GM21723 (cell line): Measurements from ENCODE around the gene OR1D5.
A peak's percentile ranks its signal among the peaks of the same experiment; 100 is the strongest.
"Not testable (repeated sequence)": the region's sequence is repeated elsewhere in the genome, so short reads cannot be mapped to it uniquely, and the experiment has no call there.

Source experiments
- ATAC-seq: cut with Tn5 transposase; IDR thresholded peaks from one replicate; pipeline ENCODE4 v1.9.1; 2021; ENCODE audit warnings: mild to moderate bottlenecking, moderate library complexity; ENCODE audit not compliant: unreplicated experiment

The OR1D5 gene, protein sequence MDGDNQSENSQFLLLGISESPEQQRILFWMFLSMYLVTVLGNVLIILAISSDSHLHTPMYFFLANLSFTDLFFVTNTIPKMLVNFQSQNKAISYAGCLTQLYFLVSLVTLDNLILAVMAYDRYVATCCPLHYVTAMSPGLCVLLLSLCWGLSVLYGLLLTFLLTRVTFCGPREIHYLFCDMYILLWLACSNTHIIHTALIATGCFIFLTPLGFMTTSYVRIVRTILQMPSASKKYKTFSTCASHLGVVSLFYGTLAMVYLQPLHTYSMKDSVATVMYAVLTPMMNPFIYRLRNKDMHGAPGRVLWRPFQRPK

GRCh38 chr17:3063507-3063906, at the start of gene OR1D5:
TSS of gene OR1D5 (minus strand) at chr17:3063607. CDS start at chr17:3063607, 0 bp downstream.
- ATAC-seq = not testable (repeated sequence)

- ATAC-seq = no peak
Measured at GRCh38 chr17:3104322-3104721, 40.9 kb upstream of the OR1D5 start, which contains the start of gene OR1D2. TSS of gene OR1D2 (minus strand) at chr17:3104422. CDS start at chr17:3092996, 11,426 bp downstream.

GRCh38 chr17:3073850-3074249, 10.4 kb upstream of the OR1D5 start:
- ATAC-seq = not testable (repeated sequence)

DNA sequence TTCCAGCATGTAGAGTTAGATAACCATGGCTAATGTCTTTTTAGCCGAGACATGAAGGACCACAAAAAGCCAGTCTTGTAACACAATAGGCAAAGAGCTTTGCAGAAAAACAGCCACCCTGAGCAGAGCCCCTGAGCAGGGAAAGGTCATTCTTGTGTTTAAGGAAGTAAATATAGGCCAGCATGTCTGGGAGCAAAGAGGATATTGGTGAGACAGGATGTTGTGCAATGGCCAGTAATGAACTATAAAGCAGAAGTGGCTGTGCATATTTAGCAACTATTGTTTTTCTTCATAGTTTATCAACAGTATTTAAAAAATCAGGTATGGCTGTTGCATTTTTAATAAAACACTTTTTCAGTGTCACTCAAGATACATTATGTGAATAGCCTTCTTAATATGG, 1.8 kb upstream of the OR1D5 start:
- ATAC-seq = not testable (repeated sequence)

GRCh38 chr17:3062824-3063377, 506 bp downstream of the OR1D5 start:
- ATAC-seq = not testable (repeated sequence)

- ATAC-seq = not testable (repeated sequence)
Measured at GRCh38 chr17:3054868-3055267, 8.5 kb downstream of the OR1D5 start.

DNA sequence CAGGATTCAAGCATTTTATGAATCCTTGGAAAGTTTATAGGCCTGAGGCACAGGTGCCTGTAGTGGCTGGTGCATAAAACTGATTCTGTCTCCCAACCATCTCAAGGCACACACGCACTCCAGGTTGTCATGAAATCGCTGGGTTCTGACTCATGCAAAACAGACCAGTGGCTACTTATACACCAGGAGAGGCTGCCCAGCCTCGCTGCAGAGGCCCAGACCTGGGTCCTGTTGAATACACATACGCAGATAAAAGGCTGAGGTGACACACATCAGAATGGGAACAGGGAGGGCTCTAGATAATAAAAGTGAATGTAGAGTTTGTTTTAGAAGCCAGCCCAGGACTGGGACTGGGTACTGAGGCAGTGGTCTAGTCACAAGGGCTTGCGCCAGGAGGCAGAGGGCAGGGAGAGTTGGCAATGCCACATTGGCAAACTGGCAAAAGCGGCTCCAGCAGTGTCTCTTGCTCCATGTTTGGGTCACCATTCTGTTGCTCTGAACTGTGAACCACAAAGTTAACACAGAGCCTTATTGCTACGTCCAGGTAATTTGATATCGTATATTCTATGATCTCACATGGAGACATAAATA, 13.6 kb downstream of the OR1D5 start:
- ATAC-seq = no peak

DNA sequence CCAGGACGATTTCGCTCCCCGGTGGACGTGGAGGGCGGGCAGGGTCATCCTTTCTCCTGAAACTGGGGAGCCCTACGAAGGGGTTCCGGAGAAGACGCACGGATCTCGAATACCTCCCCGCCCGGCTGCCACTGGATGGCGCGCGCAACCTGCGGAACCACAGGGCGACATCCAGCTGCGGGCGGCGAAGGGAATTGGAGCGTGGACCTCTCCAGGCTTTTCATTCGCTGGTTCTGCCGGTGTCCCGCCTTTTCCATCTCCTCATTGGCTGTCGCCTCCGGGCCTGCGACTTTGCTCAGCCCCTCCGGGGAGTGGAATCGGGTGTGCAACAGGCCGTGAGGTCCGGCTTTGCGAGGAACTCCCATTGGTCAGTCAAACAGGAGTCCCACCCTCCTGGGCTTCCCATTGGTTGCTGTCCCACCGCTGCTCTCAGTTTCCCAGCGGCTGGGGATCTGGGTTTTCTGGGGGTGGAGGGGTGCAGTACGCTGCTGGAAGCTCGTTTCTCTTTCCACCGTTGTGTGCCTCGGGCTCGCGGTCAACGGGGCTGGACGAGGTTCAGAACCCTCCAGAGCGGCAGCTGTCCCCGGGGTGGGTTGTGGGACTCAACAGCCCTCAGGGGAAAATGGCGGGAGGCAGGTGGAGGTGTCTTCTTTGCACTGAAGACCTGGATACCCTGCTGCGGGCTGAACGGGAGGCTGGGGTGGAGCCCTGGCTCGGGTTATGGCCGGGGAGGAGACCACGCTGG, 14.5 kb downstream of the OR1D5 start:
- peak; percentile 98 for ATAC-seq

- no peak for ATAC-seq
Measured at GRCh38 chr17:3046753-3047152, 16.7 kb downstream of the OR1D5 start.

- no peak for ATAC-seq
Measured at GRCh38 chr17:3043737-3044365, 19.6 kb downstream of the OR1D5 start.

DNA sequence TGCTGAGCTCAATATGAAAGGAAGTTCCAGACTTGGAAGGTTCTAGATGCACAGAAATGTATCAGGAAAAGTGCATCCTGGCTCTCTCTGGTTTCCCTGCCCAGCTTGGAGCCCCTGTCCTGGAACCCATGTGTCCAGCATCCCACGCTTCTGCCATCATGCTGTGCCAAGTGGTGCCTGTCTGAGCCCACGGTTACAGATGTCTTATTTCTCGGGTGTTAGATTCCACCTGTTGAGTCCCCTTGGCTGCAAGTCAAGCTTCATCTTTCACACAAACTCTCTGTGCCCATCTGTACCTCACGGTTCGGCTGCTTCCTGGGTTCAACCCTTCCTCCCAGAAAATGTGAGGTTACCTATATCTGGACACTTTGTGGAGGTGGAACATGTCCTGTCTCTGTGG, 22.5 kb downstream of the OR1D5 start:
- no peak for ATAC-seq

- ATAC-seq = no peak
Measured at GRCh38 chr17:3039736-3040135, 23.7 kb downstream of the OR1D5 start.

- no peak for ATAC-seq
Measured at GRCh38 chr17:3038941-3039340, 24.5 kb downstream of the OR1D5 start.

DNA sequence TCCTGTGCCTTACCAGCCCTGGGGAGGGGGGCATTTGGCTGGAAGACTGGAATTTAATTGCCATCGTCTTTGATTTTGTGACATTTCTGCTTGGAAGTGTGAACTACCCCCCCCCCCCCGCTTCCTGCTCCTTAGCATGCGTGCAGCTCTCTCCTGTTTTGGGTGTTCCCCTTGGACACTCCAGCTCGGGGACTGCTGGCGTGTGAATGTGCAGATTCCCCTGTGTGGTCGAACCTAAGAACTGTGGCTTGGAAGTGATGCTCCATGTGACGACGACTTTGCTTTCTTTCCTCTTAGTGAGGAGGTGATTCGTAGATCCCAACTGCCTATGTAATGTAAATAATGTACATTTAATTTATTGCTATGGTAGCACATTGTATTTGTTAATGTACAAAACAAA, 26.1 kb downstream of the OR1D5 start:
- no peak for ATAC-seq

DNA sequence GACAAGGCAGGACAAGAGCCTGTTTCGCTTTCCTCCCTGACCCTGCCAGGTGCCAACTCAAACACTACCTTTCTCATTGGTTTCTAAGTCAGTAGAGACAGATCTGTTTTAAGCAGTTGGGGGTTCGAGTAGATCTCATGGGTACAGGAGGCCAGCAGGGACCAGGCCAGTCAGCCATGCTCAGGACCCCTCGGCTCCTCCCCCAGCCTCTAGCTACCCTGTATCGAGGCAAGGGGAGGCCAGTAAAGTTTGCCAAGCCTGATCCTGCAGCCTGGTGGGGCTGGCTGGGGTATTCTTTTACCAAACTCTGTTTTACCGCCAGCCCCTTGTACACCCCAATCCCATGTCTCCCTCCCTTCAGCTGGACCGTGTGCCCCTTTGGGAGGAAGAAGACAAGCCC, 26.6 kb downstream of the OR1D5 start:
- ATAC-seq = no peak

DNA sequence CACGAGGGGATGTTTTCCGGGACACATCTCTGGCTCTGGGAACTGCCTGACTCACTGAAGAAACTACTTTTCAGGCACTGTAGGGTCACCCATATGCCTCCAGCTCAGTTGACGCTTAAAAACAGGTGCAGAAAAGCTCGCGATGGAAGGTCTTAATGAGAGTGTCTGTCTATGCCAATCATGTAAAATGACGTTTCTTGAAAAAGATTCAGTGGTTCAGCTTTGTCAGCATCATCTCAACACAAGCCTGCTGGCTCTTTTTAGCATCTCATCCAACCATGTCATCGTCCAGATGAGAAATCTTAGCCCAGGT, 27.5 kb downstream of the OR1D5 start:
- ATAC-seq = no peak

DNA sequence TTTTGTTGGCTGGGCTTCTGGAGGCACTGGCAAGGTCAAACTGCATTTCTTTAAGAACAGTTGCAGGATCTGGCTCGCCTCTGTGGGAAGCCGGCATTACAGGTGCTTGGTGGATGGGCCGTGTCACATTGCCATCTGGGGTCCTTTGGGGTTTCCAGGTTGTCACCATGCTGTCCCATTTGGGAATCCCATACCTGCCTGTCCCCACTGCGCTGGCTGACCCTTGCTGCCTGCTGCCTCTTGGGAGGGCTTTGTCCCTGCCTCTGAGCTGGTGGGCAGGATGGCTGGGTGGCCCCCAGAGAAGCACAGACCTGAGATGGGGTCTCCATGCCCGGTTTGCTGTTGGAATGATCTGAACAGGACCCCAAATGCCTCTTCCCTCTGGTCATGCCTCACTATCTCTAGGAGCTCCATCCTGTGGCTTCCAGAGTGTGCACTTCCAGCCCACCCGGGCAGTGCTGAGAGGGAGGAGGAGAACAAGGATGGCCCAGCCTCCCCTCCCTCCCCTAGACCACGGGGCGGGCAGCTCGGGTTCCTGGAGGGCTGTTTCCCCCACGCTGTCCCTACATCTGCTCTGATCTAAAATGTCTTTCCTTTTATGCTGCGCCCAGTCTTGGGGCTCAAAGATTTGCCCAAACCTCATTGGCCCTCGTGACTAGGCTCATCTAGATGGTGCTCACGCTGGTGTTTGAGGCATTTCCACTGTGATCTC, 28.0 kb downstream of the OR1D5 start:
- ATAC-seq = no peak

DNA sequence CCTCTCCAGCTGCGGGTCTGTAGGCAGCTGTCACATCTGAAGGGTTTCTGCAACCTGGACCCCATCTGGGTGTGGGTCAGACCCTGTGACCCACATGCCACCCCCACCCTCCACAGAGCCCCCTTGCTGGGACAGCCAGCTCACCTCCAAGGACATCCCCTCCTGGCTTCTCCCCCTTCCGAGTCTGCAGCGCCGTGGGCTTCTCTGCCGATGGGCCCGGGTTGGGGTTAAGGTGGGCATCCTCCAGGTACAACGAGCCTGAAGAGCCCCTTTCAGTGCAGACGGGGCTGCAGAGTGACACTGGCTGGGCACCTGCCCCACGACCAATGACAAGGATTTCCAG, 28.9 kb downstream of the OR1D5 start:
- ATAC-seq = no peak

GRCh38 chr17:3033741-3034577, 29.4 kb downstream of the OR1D5 start:
- ATAC-seq = no peak

- no peak for ATAC-seq
Measured at GRCh38 chr17:3033248-3033640, 30.2 kb downstream of the OR1D5 start.
